Heart left ventricle (tissue), 13 donors: Measurements from ENCODE around the gene CFAP97D2.

ENCODE experiments used
- POLR2A ChIP-seq, 2 donors: fragments of 450-650 bp; IDR thresholded peaks; one replicate each; pipeline ENCODE4 v1.6.1; 2017; ENCODE audit warnings: antibody characterized with exemption in 2 of 2, mild to moderate bottlenecking in 2 of 2, moderate library complexity in 2 of 2
- TF ChIP-seq, protein P1 (sequence below), 12 donors: fragments of 200-600 bp; sonication (generic) in 4 of 12; IDR thresholded peaks; one replicate each; pipeline versions ENCODE4 v1.5.0 to v1.8.0; 2018 to 2022; ENCODE audit warnings: antibody characterized with exemption in 12 of 12, mild to moderate bottlenecking in 5 of 12
- donor health status: ischemic (EF 13 %, LVEDD 7.1; RV severe dilation, severe dysfunction).
- donor health status: DM: no; HTN: yes; CAD: no.
- donor health status: DM: no; HTN: no; CAD: no.
- donor health status: ischemic (EF 25% LVEDD 6.9; RV normal size, moderate dysfunction).
- donor health status: ischemic (EF 25% LVEDD 5.7; RV mildly dilated, moderate dysfunction).
- donor health status: ischemic (EF 35%, LVEDD 5.7; RV mildly dilated, moderate dysfunction).
- donor health status: nonischemic (EF 11% LVEDD 7.7; RV severe dilation, severe dysfunction).
- donor health status: DM: yes; HTN: yes; CAD: no.
- donor health status: PGD.
- donor health status: ischemic (EF 29% LVEDD 5.4; RV normal size, mild dysfunction).
- donor health status: nonischemic (EF 23%, LVEDD 6.1; RV moderate dilation, normal function).

DNA sequence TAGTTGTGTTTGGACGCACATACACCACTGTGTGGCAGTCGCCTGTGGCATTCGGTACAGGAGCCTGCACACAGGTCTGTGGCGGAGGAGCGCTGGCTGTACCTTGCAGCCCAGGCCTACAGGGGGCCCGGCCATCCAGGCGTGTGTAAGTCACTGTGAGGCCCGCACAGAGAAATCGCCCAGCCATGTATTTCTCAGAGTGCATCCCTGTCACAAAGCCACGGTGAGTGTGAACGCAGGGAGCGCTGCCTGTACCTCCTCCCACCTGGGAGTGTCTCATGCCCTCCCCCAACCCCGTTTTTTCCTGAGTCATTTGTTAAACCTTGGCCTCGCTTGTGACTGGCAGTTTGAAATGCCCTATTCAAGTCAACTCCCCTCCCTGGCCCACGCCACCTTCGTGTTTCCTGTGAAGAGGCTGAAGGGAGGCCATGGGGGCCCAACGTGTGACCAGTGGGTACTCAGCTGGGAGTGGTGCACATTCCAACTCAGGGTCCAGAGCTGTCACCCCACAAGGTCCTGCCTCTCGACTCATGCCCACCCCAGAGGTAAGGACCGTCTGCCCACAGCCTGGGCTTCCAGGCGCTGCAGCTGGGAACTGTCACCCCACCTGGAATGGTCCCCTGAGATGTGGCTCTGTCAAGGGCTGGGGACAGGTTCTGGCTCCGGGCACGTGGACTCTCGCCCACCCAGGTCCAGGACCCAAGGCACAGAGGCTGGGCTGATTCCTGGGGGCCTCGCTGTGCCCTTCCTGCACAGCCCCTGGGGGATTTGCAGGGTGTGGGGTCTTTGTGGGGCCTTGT is 35.1 kb upstream of the CFAP97D2 start:
- TF ChIP-seq, protein P1, sequence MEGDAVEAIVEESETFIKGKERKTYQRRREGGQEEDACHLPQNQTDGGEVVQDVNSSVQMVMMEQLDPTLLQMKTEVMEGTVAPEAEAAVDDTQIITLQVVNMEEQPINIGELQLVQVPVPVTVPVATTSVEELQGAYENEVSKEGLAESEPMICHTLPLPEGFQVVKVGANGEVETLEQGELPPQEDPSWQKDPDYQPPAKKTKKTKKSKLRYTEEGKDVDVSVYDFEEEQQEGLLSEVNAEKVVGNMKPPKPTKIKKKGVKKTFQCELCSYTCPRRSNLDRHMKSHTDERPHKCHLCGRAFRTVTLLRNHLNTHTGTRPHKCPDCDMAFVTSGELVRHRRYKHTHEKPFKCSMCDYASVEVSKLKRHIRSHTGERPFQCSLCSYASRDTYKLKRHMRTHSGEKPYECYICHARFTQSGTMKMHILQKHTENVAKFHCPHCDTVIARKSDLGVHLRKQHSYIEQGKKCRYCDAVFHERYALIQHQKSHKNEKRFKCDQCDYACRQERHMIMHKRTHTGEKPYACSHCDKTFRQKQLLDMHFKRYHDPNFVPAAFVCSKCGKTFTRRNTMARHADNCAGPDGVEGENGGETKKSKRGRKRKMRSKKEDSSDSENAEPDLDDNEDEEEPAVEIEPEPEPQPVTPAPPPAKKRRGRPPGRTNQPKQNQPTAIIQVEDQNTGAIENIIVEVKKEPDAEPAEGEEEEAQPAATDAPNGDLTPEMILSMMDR (IDR thresholded peaks at IDR 0.05), result no peak
- TF ChIP-seq POLR2A (IDR thresholded peaks at IDR 0.05), result no peak
